Activated T-helper 17 cell treated with anti-CD3 and anti-CD28 coated beads, Interleukin-2, amount 50 U/mL, for 72 hours (primary cell): ENCODE measurements around the gene NEK5. TPM values are rescaled to one million over a fixed set of nuclear protein-coding genes. Genes with fewer than 3 reads are reported as not detected.
A peak's percentile ranks its signal among the peaks of the same experiment; 100 is the strongest.

ENCODE experiments used
- ATAC-seq: fragments of 150-1000 bp; cut with Tn5 transposase; replicated peaks from 2 replicates; pipeline ENCODE4 v1.10.0; 2021; ENCODE audit warnings: mild to moderate bottlenecking, moderate library complexity
- H3K27ac Mint-ChIP-seq: one replicate; pipeline ENCODE4 v1.8.0; 2022; ENCODE audit warnings: mixed read lengths
- H3K27me3 Mint-ChIP-seq: one replicate; pipeline ENCODE4 v1.8.0; 2022; ENCODE audit warnings: mixed read lengths
- H3K36me3 Mint-ChIP-seq: one replicate; pipeline ENCODE4 v1.8.0; 2022; ENCODE audit warnings: low read depth, mild to moderate bottlenecking, mixed read lengths
- H3K4me1 Mint-ChIP-seq: one replicate; pipeline ENCODE4 v1.8.0; 2022; ENCODE audit warnings: mixed read lengths
- H3K4me3 Mint-ChIP-seq: one replicate; pipeline ENCODE4 v1.8.0; 2022; ENCODE audit warnings: mild to moderate bottlenecking, mixed read lengths
- H3K9me3 Mint-ChIP-seq: one replicate; pipeline ENCODE4 v1.8.0; 2022; ENCODE audit warnings: mixed read lengths
- total RNA-seq, 2 donors: library from RNA; stranded (reverse); gene quantifications; one replicate each; pipeline ENCODE4 v1.2.3, GENCODE V29; 2022

The NEK5 gene
- total RNA-seq, 2 donors from 2014 or later, result not detected

GRCh38 chr13:52026246-52026626, 102.6 kb downstream of the NEK5 start:
- no peak for ATAC-seq
- Mint-ChIP-seq H3K36me3 (peaks cover 87% of the 10 kb centered on the region), H3K27me3 (no peaks in the 10 kb centered on the region), H3K9me3 (peaks cover 5% of the 10 kb centered on the region), H3K27ac (peak overlapping the region; percentile 7), H3K4me1 (peaks cover 9% of the 10 kb centered on the region), H3K4me3 (no peak overlapping the region)

GRCh38 chr13:52025475-52026245, 103.2 kb downstream of the NEK5 start:
- peaks cover 5% of the 10 kb centered on the region for H3K9me3 Mint-ChIP-seq
- peaks cover 10% of the 10 kb centered on the region for H3K4me1 Mint-ChIP-seq
- no peak overlapping the region for H3K4me3 Mint-ChIP-seq
- H3K36me3 Mint-ChIP-seq, result peaks cover 93% of the 10 kb centered on the region
- ATAC-seq, result no peak
- no peaks in the 10 kb centered on the region for H3K27me3 Mint-ChIP-seq
- no peak overlapping the region for H3K27ac Mint-ChIP-seq

GRCh38 chr13:52024481-52024880, 104.4 kb downstream of the NEK5 start, which contains the start of gene UTP14C:
TSS of gene UTP14C (plus strand) at chr13:52024691. CDS start at chr13:52028805, 4,114 bp downstream.
- H3K4me1 Mint-ChIP-seq, result peaks cover 20% of the 10 kb centered on the region

GRCh38 chr13:52022356-52022755, 106.5 kb downstream of the NEK5 start:
- peaks cover 16% of the 10 kb centered on the region for H3K4me1 Mint-ChIP-seq
- H3K27me3 Mint-ChIP-seq, result no peaks in the 10 kb centered on the region
- ATAC-seq, result no peak
- no peaks in the 10 kb centered on the region for H3K9me3 Mint-ChIP-seq
- H3K4me3 Mint-ChIP-seq, result no peak overlapping the region
- H3K27ac Mint-ChIP-seq, result no peak overlapping the region
- H3K36me3 Mint-ChIP-seq, result peaks cover 98% of the 10 kb centered on the region

More at GRCh38 chr13:52024481-52024880, 104.4 kb downstream of the NEK5 start, which contains the start of gene UTP14C:
- ATAC-seq, result no peak
- H3K27me3 Mint-ChIP-seq, result no peaks in the 10 kb centered on the region
- H3K36me3 Mint-ChIP-seq, result peaks cover 98% of the 10 kb centered on the region
- H3K27ac Mint-ChIP-seq, result no peak within 1 kb of the TSS
- peaks cover 4% of the 10 kb centered on the region for H3K9me3 Mint-ChIP-seq
- no peak within 1 kb of the TSS for H3K4me3 Mint-ChIP-seq

- Mint-ChIP-seq H3K27ac (peak overlapping the region; percentile 4), H3K4me1 (peaks cover 15% of the 10 kb centered on the region), H3K36me3 (peaks cover 88% of the 10 kb centered on the region), H3K9me3 (no peaks in the 10 kb centered on the region), H3K4me3 (no peak overlapping the region), H3K27me3 (no peaks in the 10 kb centered on the region)
- ATAC-seq, result no peak
Observed at GRCh38 chr13:52020191-52020590, 108.7 kb downstream of the NEK5 start.

- Mint-ChIP-seq H3K36me3 (peaks cover 49% of the 10 kb centered on the region), H3K27ac (no peak overlapping the region), H3K4me3 (no peak overlapping the region), H3K27me3 (no peaks in the 10 kb centered on the region), H3K4me1 (peaks cover 15% of the 10 kb centered on the region), H3K9me3 (no peaks in the 10 kb centered on the region)
- no peak for ATAC-seq
Observed at GRCh38 chr13:52016296-52016695, 112.6 kb downstream of the NEK5 start.

- Mint-ChIP-seq H3K36me3 (peaks cover 13% of the 10 kb centered on the region), H3K4me1 (peaks cover 9% of the 10 kb centered on the region), H3K4me3 (peak overlapping the region; percentile 96), H3K9me3 (no peaks in the 10 kb centered on the region), H3K27me3 (peaks cover 17% of the 10 kb centered on the region), H3K27ac (peak overlapping the region; percentile 91)
- no peak for ATAC-seq
Observed at GRCh38 chr13:52012512-52012836, 116.4 kb downstream of the NEK5 start.

- no peaks in the 10 kb centered on the region for H3K9me3 Mint-ChIP-seq
- ATAC-seq, result peak; percentile 99
- H3K27me3 Mint-ChIP-seq, result peaks cover 17% of the 10 kb centered on the region
- peaks cover 9% of the 10 kb centered on the region for H3K4me1 Mint-ChIP-seq
- H3K27ac Mint-ChIP-seq, result peak within 1 kb of the TSS; percentile 91
- peak within 1 kb of the TSS; percentile 96 for H3K4me3 Mint-ChIP-seq
- peaks cover 8% of the 10 kb centered on the region for H3K36me3 Mint-ChIP-seq
Observed at GRCh38 chr13:52011632-52012511, 117.0 kb downstream of the NEK5 start, which contains the start of gene ALG11. TSS of gene ALG11 (plus strand) at chr13:52012398. CDS start at chr13:52012419, 21 bp downstream.

GRCh38 chr13:52010890-52011631, 117.8 kb downstream of the NEK5 start, which contains the start of gene ATP7B:
TSS of gene ATP7B (minus strand) at chr13:52011450. CDS start at chr13:52011337, 113 bp downstream.
- Mint-ChIP-seq H3K4me3 (peak within 1 kb of the TSS; percentile 96), H3K36me3 (peaks cover 6% of the 10 kb centered on the region), H3K9me3 (no peaks in the 10 kb centered on the region), H3K4me1 (peaks cover 9% of the 10 kb centered on the region), H3K27ac (peak within 1 kb of the TSS; percentile 91), H3K27me3 (peaks cover 17% of the 10 kb centered on the region)
- ATAC-seq, result no peak

- no peak for ATAC-seq
- Mint-ChIP-seq H3K4me3 (peak overlapping the region; percentile 96), H3K4me1 (peaks cover 5% of the 10 kb centered on the region), H3K27ac (no peak overlapping the region), H3K36me3 (no peaks in the 10 kb centered on the region), H3K9me3 (no peaks in the 10 kb centered on the region), H3K27me3 (peaks cover 17% of the 10 kb centered on the region)
Observed at GRCh38 chr13:52009946-52010345, 118.9 kb downstream of the NEK5 start.

GRCh38 chr13:52006523-52007245, 122.2 kb downstream of the NEK5 start:
- Mint-ChIP-seq H3K36me3 (no peaks in the 10 kb centered on the region), H3K9me3 (no peaks in the 10 kb centered on the region), H3K27ac (no peak overlapping the region), H3K4me3 (no peak overlapping the region), H3K27me3 (peaks cover 17% of the 10 kb centered on the region), H3K4me1 (peaks cover 5% of the 10 kb centered on the region)
- no peak for ATAC-seq

- H3K27ac Mint-ChIP-seq, result no peak overlapping the region
- peaks cover 14% of the 10 kb centered on the region for H3K27me3 Mint-ChIP-seq
- ATAC-seq, result no peak
- H3K4me1 Mint-ChIP-seq, result peaks cover 7% of the 10 kb centered on the region
- H3K4me3 Mint-ChIP-seq, result no peak overlapping the region
- H3K9me3 Mint-ChIP-seq, result no peaks in the 10 kb centered on the region
- H3K36me3 Mint-ChIP-seq, result no peaks in the 10 kb centered on the region
Observed at GRCh38 chr13:52005841-52006522, 122.9 kb downstream of the NEK5 start.

- Mint-ChIP-seq H3K27ac (no peak overlapping the region), H3K4me3 (no peak overlapping the region), H3K4me1 (peaks cover 5% of the 10 kb centered on the region), H3K27me3 (peaks cover 8% of the 10 kb centered on the region), H3K36me3 (no peaks in the 10 kb centered on the region), H3K9me3 (no peaks in the 10 kb centered on the region)
- no peak for ATAC-seq
Observed at GRCh38 chr13:52004511-52005170, 124.2 kb downstream of the NEK5 start.
